ENCODE data around the gene DRAP1. TPM values are rescaled to one million over a fixed set of nuclear protein-coding genes. Genes with fewer than 3 reads are reported as not detected.

DRAP1 gene
- total and polyA plus RNA-seq, 8 donors, result 61.0 to 112 (median 86.3) TPM

DNA sequence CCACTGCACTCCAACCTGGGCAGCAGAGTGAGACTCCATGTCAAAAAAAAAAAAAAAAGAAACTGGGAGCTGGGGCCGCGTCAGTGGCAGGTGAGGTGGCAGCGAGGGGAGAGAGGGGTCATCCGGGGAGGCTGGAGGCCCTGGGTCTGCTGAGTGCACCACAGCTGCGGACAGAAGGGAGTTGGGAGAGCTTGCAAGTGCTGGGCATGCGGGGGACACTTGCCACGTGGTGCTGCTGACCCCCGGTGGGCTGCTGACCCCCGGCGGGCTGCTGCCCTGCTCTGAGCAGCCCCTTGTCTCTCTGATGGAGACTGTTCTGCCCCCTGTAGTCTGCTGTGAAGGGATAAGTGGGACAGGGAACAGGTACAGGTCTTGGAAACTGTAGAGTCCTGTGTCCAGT is 2.6 kb downstream of the DRAP1 start:
- Histone ChIP-seq H3K9me3 (no peaks in the 10 kb centered on the region), H3K36me3 (peaks cover 0 to 26% of the 10 kb centered on the region in 2 donors), H3K4me3 (no peak overlapping the region), H3K4me1 (peaks cover 20 to 30% of the 10 kb centered on the region in 2 donors), H3K27me3 (no peaks in the 10 kb centered on the region), H3K27ac (no peak overlapping the region)
- TF ChIP-seq, protein P1, sequence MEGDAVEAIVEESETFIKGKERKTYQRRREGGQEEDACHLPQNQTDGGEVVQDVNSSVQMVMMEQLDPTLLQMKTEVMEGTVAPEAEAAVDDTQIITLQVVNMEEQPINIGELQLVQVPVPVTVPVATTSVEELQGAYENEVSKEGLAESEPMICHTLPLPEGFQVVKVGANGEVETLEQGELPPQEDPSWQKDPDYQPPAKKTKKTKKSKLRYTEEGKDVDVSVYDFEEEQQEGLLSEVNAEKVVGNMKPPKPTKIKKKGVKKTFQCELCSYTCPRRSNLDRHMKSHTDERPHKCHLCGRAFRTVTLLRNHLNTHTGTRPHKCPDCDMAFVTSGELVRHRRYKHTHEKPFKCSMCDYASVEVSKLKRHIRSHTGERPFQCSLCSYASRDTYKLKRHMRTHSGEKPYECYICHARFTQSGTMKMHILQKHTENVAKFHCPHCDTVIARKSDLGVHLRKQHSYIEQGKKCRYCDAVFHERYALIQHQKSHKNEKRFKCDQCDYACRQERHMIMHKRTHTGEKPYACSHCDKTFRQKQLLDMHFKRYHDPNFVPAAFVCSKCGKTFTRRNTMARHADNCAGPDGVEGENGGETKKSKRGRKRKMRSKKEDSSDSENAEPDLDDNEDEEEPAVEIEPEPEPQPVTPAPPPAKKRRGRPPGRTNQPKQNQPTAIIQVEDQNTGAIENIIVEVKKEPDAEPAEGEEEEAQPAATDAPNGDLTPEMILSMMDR (IDR thresholded peaks at IDR 0.05), result no peak
- no peak for ATAC-seq
- no peak for DNase-seq
- intact Hi-C loops (cut with DNase I), result no loop called here

GRCh38 chr11:65922565-65922964 is 3.3 kb downstream of the DRAP1 start:
- H3K4me1 ChIP-seq, result peaks cover 13 to 27% of the 10 kb centered on the region in 2 donors
- H3K27ac ChIP-seq, result no peak overlapping the region
- H3K36me3 ChIP-seq, result peaks cover 0 to 22% of the 10 kb centered on the region in 2 donors
- DNase-seq, result no peak
- ATAC-seq, result no peak
- TF ChIP-seq, protein P1 (IDR thresholded peaks at IDR 0.05), result no peak
- intact Hi-C loops (cut with DNase I), result no loop called here
- H3K27me3 ChIP-seq, result no peaks in the 10 kb centered on the region
- no peak overlapping the region for H3K4me3 ChIP-seq
- H3K9me3 ChIP-seq, result no peaks in the 10 kb centered on the region

DNA sequence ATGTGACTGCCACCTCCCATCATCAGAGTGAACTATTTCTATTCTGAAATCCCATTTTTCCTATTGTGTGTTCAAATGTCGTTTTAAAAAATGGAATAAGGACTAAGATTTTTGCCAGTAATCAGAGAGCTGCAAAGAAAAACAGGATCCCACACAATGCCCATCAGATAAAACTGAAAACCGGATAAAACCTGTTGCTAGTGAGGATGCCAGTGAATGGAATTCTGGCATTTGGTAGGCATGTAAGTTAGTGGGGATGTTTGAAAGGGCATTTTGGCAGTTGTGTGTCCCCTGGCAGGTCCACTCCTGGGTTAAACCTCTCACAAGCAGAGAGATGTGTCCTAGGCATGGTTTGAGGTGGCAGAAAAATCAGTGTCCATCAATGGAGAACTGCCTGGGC is 6.2 kb downstream of the DRAP1 start:
- Histone ChIP-seq H3K36me3 (peaks cover 0 to 20% of the 10 kb centered on the region in 2 donors), H3K4me3 (no peak overlapping the region), H3K27ac (no peak overlapping the region), H3K27me3 (no peaks in the 10 kb centered on the region), H3K9me3 (no peaks in the 10 kb centered on the region), H3K4me1 (peaks cover 3 to 25% of the 10 kb centered on the region in 2 donors)
- ATAC-seq (no peak), DNase-seq (no peak)
- intact Hi-C loops (cut with DNase I), result no loop called here
- TF ChIP-seq, protein P1 (IDR thresholded peaks at IDR 0.05), result no peak

GRCh38 chr11:65927904-65928397 is 8.7 kb downstream of the DRAP1 start:
- intact Hi-C loops (cut with DNase I), result no loop called here
- H3K27me3 ChIP-seq, result peaks cover 0 to 4% of the 10 kb centered on the region in 2 donors
- peak overlapping the region in 1 of 2 donors; percentile 18 for H3K4me3 ChIP-seq
- peak overlapping the region; percentile 62 to 71 for H3K27ac ChIP-seq
- DNase-seq (peak in 1 of 4 donors; percentile 54), ATAC-seq (peak; percentile 58)
- H3K9me3 ChIP-seq, result no peaks in the 10 kb centered on the region
- peaks cover 0 to 16% of the 10 kb centered on the region in 2 donors for H3K4me1 ChIP-seq
- H3K36me3 ChIP-seq, result peaks cover 0 to 3% of the 10 kb centered on the region in 2 donors
- TF ChIP-seq, protein P1 (IDR thresholded peaks at IDR 0.05), result peak in 1 of 2 donors; percentile 16

DNA sequence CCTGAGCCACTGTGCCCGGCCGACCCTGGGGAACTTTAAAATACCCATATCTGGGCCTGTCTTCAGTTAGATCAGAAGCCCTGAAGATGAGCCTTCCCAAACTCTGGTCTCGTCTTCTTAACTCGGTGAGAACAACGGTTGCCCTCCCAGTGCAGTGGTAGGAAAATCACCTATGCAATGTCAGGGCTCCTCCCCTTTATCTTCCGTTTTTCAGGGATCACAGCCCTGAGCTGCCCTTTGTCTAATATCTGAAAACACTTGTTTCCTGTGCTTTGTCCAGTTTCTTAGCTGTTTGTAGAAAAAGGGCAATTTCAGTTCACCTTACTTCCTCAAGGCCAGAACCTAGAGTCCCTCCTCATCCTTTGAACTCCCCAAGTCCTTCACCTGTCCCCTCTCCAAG is 9.4 kb downstream of the DRAP1 start:
- no peak for DNase-seq
- H3K36me3 ChIP-seq, result no peaks in the 10 kb centered on the region
- peaks cover 0 to 11% of the 10 kb centered on the region in 2 donors for H3K27me3 ChIP-seq
- intact Hi-C loops (cut with DNase I), result no loop called here
- H3K4me3 ChIP-seq, result no peak overlapping the region
- H3K9me3 ChIP-seq, result no peaks in the 10 kb centered on the region
- peak overlapping the region in 1 of 2 donors; percentile 71 for H3K27ac ChIP-seq
- TF ChIP-seq, protein P1 (IDR thresholded peaks at IDR 0.05), result no peak
- no peak for ATAC-seq
- peaks cover 0 to 16% of the 10 kb centered on the region in 2 donors for H3K4me1 ChIP-seq
